Effector memory CD4-positive, alpha-beta T cell (primary cell): Measurements from ENCODE around the gene MINDY3.

Experiments
- DNase-seq, 3 donors: peaks; one replicate each; pipeline ENCODE4 v3.0.0-alpha.2; 2020
- H3K27ac ChIP-seq: 2 replicates; pipeline ENCODE4 v1.7.0; 2013; ENCODE audit warnings: mild to moderate bottlenecking, low read length, moderate library complexity; ENCODE audit not compliant: insufficient read depth, poor library complexity, severe bottlenecking
- H3K27me3 ChIP-seq: replicated peaks from 2 replicates; pipeline ENCODE4 v1.7.0; 2013; ENCODE audit warnings: mild to moderate bottlenecking, low read length; ENCODE audit not compliant: insufficient read depth, control insufficient read depth, poor library complexity, severe bottlenecking
- H3K36me3 ChIP-seq: 2 replicates; pipeline ENCODE4 v1.7.0; 2013; ENCODE audit warnings: mild to moderate bottlenecking, low read length, moderate library complexity; ENCODE audit not compliant: control insufficient read depth, insufficient read depth
- H3K4me1 ChIP-seq: 2 replicates; pipeline ENCODE4 v1.7.0; 2013; ENCODE audit warnings: low read length, mild to moderate bottlenecking; ENCODE audit not compliant: control insufficient read depth, insufficient read depth, poor library complexity, severe bottlenecking
- H3K4me3 ChIP-seq: 2 replicates; pipeline ENCODE4 v1.7.0; 2013; ENCODE audit warnings: low read length, low read depth, mild to moderate bottlenecking; ENCODE audit not compliant: insufficient read depth, poor library complexity, severe bottlenecking
- H3K9me3 ChIP-seq: 2 replicates; pipeline ENCODE4 v1.7.0; 2013; ENCODE audit warnings: mild to moderate bottlenecking, low read length, moderate library complexity; ENCODE audit not compliant: control insufficient read depth

Gene MINDY3

GRCh38 chr10:15842556-15843169 lies 17.6 kb downstream of the MINDY3 start:
- Histone ChIP-seq H3K27ac (no peak overlapping the region), H3K27me3 (no peaks in the 10 kb centered on the region), H3K4me3 (no peak overlapping the region), H3K9me3 (no peaks in the 10 kb centered on the region), H3K4me1 (no peaks in the 10 kb centered on the region), H3K36me3 (peaks cover 5% of the 10 kb centered on the region)
- DNase-seq = no peak

GRCh38 chr10:15841696-15842095 lies 18.6 kb downstream of the MINDY3 start:
- Histone ChIP-seq H3K27me3 (no peaks in the 10 kb centered on the region), H3K27ac (no peak overlapping the region), H3K4me3 (no peak overlapping the region), H3K4me1 (no peaks in the 10 kb centered on the region), H3K36me3 (no peaks in the 10 kb centered on the region), H3K9me3 (no peaks in the 10 kb centered on the region)
- DNase-seq = no peak

GRCh38 chr10:15836807-15837206 lies 23.5 kb downstream of the MINDY3 start:
- H3K27ac ChIP-seq = no peak overlapping the region
- H3K4me1 ChIP-seq = no peaks in the 10 kb centered on the region
- no peaks in the 10 kb centered on the region for H3K27me3 ChIP-seq
- no peak for DNase-seq
- H3K4me3 ChIP-seq = no peak overlapping the region
- H3K9me3 ChIP-seq = no peaks in the 10 kb centered on the region
- H3K36me3 ChIP-seq = peaks cover 4% of the 10 kb centered on the region

GRCh38 chr10:15829495-15829894 lies 30.8 kb downstream of the MINDY3 start:
- no peak for DNase-seq
- H3K4me3 ChIP-seq = no peak overlapping the region
- peaks cover 11% of the 10 kb centered on the region for H3K36me3 ChIP-seq

GRCh38 chr10:15824498-15824897 lies 35.8 kb downstream of the MINDY3 start:
- Histone ChIP-seq H3K4me1 (no peaks in the 10 kb centered on the region), H3K9me3 (no peaks in the 10 kb centered on the region), H3K27me3 (no peaks in the 10 kb centered on the region), H3K4me3 (no peak overlapping the region), H3K36me3 (peaks cover 13% of the 10 kb centered on the region), H3K27ac (no peak overlapping the region)
- no peak for DNase-seq

More at GRCh38 chr10:15829495-15829894, 30.8 kb downstream of the MINDY3 start:
- no peaks in the 10 kb centered on the region for H3K4me1 ChIP-seq
- no peaks in the 10 kb centered on the region for H3K9me3 ChIP-seq
- no peaks in the 10 kb centered on the region for H3K27me3 ChIP-seq
- H3K27ac ChIP-seq = no peak overlapping the region

GRCh38 chr10:15822131-15822530 lies 38.2 kb downstream of the MINDY3 start:
- no peaks in the 10 kb centered on the region for H3K9me3 ChIP-seq
- peaks cover 24% of the 10 kb centered on the region for H3K36me3 ChIP-seq
- H3K27me3 ChIP-seq = no peaks in the 10 kb centered on the region
- H3K4me1 ChIP-seq = no peaks in the 10 kb centered on the region
- no peak overlapping the region for H3K4me3 ChIP-seq
- H3K27ac ChIP-seq = no peak overlapping the region
- no peak for DNase-seq

GRCh38 chr10:15821046-15821683 lies 39.1 kb downstream of the MINDY3 start:
- Histone ChIP-seq H3K36me3 (peaks cover 24% of the 10 kb centered on the region), H3K27me3 (no peaks in the 10 kb centered on the region), H3K9me3 (no peaks in the 10 kb centered on the region), H3K4me1 (no peaks in the 10 kb centered on the region), H3K4me3 (no peak overlapping the region), H3K27ac (no peak overlapping the region)
- DNase-seq = no peak

GRCh38 chr10:15817409-15818046 lies 42.8 kb downstream of the MINDY3 start:
- H3K9me3 ChIP-seq = no peaks in the 10 kb centered on the region
- H3K27me3 ChIP-seq = no peaks in the 10 kb centered on the region
- no peaks in the 10 kb centered on the region for H3K4me1 ChIP-seq
- DNase-seq = no peak
- no peak overlapping the region for H3K4me3 ChIP-seq
- peaks cover 28% of the 10 kb centered on the region for H3K36me3 ChIP-seq
- H3K27ac ChIP-seq = no peak overlapping the region

GRCh38 chr10:15815242-15815885 lies 44.9 kb downstream of the MINDY3 start:
- H3K4me3 ChIP-seq = no peak overlapping the region
- no peak overlapping the region for H3K27ac ChIP-seq
- no peaks in the 10 kb centered on the region for H3K27me3 ChIP-seq

GRCh38 chr10:15814565-15814964 lies 45.7 kb downstream of the MINDY3 start:
- H3K27ac ChIP-seq = no peak overlapping the region
- H3K4me1 ChIP-seq = no peaks in the 10 kb centered on the region
- peaks cover 28% of the 10 kb centered on the region for H3K36me3 ChIP-seq
- DNase-seq = no peak
- no peak overlapping the region for H3K4me3 ChIP-seq
- H3K9me3 ChIP-seq = no peaks in the 10 kb centered on the region
- no peaks in the 10 kb centered on the region for H3K27me3 ChIP-seq

More at GRCh38 chr10:15815242-15815885, 44.9 kb downstream of the MINDY3 start:
- Histone ChIP-seq H3K9me3 (no peaks in the 10 kb centered on the region), H3K4me1 (no peaks in the 10 kb centered on the region), H3K36me3 (peaks cover 30% of the 10 kb centered on the region)
- DNase-seq = no peak
